Measurements from ENCODE around the gene CACNA1I.
A peak's percentile ranks its signal among the peaks of the same experiment; 100 is the strongest.
"Not testable (repeated sequence)": the region's sequence is repeated elsewhere in the genome, so short reads cannot be mapped to it uniquely, and the experiment has no call there.

CACNA1I gene

DNA sequence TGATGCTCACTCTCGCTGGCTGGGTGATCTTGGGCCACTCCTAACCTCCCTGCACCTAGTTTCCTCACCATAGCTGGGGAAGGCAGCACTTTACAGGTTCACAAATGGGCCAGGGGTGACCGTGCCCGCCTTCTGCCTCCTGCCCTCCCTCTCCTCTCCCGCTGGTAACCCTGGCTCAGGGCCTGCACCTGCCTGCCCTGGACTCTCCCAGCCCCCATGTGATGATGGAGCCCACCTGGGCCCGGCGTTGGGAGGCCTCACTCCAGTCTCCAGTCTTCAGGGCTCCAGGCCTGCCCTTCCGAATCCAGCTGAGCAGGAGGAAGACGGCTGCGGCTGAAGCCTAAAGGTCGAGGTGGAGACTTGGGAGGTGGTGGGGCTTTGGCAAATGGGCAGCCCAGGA, 152.9 kb downstream of the CACNA1I start:
- no peak for DNase-seq (ENCODE audit: low read depth)
- no peak overlapping the region for H3K4me3 ChIP-seq (ENCODE audit: low read depth, low read length)

DNA sequence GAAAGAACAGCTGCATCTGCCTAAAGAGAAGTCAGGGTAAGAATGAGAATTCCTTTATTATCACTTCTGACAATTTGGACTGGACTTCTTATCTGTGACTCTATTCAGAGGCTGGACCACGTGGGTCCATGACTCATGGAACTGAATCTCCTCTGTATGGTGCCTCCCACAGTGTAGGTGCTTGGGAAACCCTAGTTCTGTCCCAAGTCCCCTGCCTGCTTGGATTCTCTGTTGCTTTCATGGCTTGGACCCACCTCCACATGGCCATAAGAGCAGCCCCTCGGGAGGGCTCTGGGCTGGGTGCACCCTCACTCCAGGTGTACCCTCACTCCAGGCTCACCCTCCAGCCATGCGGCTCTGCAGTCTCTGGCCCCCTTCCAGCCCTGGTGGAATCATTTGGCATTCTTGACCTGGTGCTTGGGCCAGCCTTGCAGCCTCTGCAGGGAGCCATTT, 153.4 kb downstream of the CACNA1I start:
- H3K4me3 ChIP-seq (ENCODE audit: low read depth, low read length): no peak overlapping the region
- DNase-seq (ENCODE audit: low read depth): no peak

DNA sequence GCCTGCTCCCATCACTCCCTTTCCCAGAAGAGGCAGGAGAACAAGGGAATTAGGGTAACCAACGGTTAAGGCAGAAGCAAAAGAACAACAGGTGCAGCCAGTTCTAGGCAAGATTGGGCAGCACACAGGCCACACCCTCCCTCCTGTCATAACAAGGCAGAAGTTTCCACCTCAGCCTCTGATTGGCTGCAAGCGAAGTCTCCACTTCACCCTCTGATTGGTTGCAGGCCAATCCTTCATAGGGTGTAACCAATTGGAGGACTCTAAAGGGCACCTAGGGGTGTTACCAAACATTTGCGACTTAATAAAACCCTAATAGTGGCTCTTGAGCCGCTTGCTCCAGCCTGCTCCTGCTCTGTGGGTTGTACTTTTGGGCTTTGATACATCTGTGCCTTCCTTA, 153.8 kb downstream of the CACNA1I start:
- no peak overlapping the region for H3K4me3 ChIP-seq (ENCODE audit: low read depth, low read length)
- DNase-seq (ENCODE audit: low read depth): no peak

DNA sequence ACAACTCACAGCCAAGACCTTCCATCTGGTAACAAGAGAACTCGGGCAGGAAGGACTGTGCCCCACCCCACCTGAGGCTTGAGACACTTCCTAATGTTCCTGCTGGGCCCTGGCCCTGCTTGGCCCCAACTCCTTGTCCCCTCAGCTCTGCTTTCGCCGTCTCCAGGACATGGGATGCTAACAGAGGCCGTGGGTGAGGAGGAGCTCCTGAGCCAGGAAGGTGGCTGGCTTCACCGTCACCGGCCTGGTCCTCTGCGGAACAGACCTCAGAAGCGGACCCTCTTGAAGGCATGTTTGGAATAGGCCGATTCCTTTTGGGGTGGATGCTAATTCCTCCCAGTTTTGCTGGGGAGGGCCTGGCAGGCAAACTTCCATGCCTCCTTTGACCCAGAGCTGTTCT, 154.3 kb downstream of the CACNA1I start:
- H3K4me3 ChIP-seq (ENCODE audit: low read depth, low read length): no peak overlapping the region
- DNase-seq (ENCODE audit: low read depth): no peak

DNA sequence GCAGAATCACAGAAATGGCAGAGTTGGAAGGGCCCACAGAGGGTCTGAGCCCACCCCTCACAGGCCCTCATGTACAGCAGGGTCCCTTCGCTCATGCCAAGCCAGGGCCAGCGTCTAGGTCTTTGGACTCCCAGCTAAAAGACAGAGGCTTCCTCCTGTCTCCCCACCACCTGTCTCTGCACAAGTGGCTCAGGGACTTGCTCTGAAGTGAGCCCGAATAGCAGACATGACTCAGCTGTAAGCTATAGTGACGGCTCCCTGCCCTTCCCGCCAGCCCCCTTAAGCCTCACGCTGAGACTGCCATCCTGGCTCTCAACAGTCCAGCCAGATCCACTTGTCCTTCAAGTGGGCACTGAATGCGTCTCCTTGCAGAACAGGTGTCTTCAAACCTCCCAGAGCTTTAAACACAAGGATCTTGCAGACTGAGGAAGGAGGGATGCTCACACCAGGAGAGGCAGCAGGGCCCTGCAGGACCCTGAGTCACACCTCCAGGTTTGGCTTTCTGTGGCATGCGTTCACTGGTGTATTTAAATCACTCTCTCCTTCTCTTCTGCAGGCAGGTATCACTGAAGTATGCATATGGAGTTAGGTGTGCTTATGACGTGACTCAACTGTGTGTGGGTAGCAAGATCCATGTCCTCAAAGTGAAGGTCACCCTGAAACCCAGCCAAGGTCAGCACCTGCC, 154.9 kb downstream of the CACNA1I start:
- H3K4me3 ChIP-seq (ENCODE audit: low read depth, low read length): no peak overlapping the region
- no peak for DNase-seq (ENCODE audit: low read depth)

DNA sequence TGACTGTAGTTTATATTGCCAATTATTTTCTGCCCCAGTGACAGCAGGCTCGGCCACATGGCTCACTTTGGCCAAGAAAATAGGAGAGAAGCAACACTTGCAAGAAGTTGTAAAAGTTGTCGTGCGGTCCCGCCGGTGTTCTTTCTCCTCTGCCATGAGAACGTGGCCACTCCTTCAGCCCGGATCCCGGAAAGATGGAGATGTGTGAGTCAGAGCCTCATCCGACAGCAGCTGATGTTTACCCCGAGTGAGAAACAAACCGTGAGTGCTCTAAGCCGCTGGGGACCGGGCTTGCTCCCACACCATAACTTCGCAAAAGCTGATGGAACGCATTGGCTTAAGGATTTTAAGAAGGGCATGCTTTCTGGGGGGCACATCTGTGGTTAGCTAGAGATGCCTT, 157.0 kb downstream of the CACNA1I start:
- DNase-seq (ENCODE audit: low read depth): no peak
- H3K4me3 ChIP-seq (ENCODE audit: low read depth, low read length): no peak overlapping the region

DNA sequence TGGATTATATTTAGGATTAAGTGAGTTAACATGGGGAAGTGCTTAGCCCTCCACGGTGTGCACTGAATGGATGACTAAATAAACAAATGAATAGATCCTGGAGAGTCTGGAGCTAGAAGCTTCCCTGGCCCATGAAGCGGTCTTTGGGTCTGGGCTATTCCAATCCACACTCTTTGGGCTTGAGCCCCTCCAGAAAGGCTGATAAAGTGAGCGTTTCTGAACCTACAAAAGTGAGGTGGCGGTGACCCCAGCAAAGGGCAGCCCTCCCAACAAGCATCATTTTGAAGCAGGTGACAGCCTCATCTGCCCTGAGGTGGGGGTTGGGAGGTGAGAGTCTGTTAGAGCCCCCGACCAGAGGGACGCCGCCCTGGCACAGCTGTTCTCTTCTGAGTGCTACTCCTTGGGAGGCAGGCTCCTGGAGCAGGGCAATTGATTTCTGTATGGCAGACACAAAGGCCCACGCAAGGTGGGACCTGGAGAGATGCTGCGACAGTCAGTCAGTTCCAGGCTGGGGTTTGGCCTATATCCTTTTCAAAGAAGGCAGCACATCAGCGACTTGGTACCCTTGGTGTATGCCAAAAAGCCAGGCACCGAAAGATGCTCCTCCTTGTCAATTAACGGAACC, 157.8 kb downstream of the CACNA1I start:
- no peak for DNase-seq (ENCODE audit: low read depth)
- H3K4me3 ChIP-seq (ENCODE audit: low read depth, low read length): no peak overlapping the region

DNA sequence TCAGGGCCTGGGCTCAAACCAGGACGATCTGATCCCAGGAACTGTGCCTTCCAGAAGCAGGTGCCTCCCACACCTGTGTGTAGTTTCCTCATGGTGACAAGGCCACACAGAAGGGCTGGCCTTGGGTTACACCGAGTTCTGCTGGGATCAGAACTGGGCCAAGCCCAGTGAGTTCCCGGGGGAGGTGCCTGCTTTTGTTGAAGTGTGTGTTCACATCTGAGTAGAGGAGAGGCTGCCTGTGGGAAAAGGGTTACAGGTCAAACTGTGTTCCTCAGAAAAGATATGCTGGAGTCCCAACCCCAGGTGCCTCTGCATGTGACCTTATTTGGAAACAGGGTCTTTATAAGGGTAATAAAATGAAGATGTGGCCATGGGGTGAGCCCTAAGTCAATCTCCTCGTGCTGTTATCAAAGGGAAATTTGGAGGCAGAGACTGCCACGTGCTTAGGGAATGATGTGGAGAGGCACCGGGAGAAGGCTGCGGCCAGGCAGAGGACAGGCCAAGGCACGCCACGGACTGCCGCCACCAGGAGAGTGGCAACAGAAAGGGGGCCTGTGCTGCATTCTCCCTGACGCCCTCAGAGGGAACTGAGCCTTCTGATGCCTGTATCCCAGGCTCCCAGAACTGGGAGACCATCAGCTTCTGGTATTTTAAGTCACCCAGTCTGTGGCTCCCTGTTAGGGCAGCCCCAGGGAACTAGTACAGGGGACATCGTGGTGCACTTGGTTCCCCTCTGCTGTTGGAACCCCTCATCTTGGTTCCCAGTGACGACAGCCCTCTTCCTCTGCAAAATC, 158.8 kb downstream of the CACNA1I start:
- DNase-seq (ENCODE audit: low read depth): no peak
- no peak overlapping the region for H3K4me3 ChIP-seq (ENCODE audit: low read depth, low read length)

DNA sequence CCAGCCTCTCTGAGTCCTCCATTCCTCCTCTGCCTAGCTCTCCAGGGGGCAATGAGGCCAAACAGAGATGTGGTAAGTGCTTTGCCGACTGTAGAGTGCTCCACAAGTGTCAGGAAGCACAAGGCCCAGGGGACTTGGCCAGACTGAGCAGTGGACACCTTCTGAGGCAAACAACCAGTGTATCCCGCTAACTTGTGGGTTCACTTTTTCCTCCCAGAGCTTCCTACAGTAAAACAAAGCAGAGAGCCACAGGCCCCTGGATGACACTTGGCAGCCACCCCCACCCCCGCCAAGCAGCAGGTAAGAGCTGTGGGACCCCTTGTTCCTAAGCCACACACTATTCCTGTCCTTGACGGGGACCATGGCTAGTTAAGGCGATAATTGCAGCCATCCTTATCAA, 160.9 kb downstream of the CACNA1I start:
- DNase-seq (ENCODE audit: low read depth): no peak
- H3K4me3 ChIP-seq (ENCODE audit: low read depth, low read length): no peak overlapping the region

DNA sequence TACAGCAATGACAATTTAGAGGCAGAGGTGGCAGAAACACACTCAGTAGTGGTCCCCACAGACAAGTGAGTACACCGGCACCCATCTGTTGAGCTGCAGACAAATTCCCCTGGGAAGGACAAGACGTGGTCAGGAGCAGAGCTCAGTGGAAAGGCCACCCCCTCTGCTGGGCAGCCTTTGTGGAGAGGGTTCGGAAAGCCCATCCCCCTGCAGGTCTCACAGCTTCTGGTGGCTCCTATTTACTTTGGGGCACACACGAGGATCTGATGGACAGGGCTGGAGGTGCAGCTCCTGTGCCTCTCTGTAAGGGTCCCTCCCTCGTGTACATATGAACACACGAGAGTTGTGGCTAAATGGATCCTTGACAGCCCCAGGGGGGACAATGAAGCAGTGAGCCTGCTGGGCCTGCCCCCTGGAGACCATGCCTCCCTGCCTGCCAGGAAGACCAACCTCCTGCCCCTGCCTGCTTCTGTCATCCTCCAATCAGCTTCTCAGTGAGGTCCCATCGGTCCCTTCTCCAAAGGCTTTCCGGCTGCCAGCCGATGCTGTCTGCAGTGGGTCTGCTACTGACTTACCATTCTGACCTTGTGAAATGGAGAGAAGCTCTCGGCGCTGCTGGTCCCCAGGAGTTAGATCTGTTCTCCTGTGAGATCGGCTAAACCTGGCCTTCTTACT, 161.5 kb downstream of the CACNA1I start:
- no peak overlapping the region for H3K4me3 ChIP-seq (ENCODE audit: low read depth, low read length)
- DNase-seq (ENCODE audit: low read depth): no peak

DNA sequence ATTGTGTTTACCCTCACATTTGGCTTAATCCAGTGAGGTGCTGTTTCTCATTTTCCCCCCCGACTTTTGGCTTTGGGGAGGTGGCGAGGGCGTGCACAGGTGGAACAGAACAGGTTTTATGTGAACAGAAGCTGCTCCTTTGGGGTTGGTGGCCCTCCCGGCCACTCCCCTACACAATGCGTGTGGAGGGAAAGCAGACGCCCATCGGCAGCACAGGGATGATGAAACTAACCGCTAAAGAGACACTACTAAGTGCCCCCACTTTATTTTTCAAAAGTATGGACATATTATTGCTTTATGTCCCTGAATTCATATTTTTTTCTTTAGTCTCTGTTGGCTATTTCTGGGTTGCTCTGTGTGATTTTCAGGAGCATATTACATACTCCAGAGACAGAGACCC, 162.1 kb downstream of the CACNA1I start:
- no peak overlapping the region for H3K4me3 ChIP-seq (ENCODE audit: low read depth, low read length)
- DNase-seq (ENCODE audit: low read depth): no peak

DNA sequence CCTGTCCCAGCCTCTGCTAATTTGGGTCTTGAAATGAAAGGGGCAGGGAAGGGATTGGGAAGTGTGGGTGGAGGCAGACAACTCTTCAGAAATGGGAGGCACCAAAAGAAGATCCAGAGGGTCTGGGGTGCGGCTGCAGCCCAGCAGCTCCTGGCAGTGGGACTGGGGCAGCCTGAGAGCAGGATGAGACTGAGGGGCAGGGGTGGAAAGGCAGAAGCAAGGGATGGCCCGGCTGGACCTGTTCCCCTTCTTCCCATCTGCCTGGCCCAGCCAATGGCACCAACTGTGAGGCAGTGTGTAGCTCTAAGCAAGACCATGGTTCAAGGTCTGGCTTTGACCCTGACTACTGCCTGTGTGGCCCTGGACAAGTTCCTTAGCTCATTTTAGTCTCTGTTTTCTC, 162.6 kb downstream of the CACNA1I start:
- DNase-seq (ENCODE audit: low read depth): no peak
- H3K4me3 ChIP-seq (ENCODE audit: low read depth, low read length): no peak overlapping the region

DNA sequence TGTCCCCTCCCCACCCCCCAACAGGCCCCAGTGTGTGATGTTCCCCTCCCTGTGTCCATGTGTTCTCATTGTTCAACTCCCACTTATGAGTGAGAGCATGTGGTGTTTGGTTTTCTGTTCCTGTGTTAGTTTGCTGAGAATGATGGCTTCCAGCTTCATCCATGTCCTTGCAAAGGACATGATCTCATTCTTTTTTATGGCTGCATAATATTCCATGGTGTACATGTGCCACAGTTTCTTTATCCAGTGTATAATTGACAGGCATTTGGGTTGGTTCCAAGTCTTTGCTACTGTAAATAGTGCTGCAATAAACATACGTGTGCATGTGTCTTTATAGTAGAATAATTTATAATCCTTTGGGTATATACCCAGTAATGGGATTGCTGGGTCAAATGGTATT, 163.5 kb downstream of the CACNA1I start:
- H3K4me3 ChIP-seq (ENCODE audit: low read depth, low read length); DNase-seq (ENCODE audit: low read depth): not testable (repeated sequence)

DNA sequence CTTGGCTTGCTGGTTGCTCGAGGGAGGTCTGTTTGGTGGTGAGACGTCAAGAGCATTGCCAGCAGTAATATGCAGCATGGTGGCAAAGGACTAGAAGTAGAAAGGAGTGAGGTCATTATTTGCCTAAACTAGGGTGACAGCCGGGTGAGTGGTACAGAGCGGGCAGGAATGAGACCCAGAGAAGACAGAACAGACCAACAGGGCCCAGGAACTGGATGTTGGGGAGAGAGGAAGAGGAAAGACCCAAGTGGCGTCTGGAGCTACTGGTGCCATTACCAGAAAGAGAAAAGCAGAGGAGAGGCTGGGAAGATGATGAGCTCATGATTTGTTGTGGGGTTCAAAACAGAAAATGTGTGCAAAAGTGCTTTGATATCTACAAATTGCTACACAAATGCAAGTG, 164.3 kb downstream of the CACNA1I start:
- no peak for DNase-seq (ENCODE audit: low read depth)

DNA sequence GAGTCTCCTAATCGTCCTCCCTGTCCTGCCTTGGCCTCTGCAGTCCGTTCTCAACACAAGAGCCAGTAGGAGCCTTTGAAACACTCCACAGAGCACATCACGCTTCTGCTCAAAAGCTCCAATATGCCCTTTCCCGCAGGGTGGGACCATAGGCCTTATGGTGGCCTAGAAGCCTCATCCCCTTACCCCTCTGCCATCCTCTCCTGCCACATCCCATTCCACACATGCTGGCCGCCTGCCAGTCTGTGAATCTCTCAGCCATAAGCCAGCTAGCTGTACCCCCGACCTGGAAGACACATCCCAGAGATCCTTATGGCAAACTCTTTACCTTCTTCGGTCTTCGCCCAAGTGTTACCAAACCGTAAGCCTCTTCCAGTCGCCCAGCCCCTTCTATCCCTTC, 165.2 kb downstream of the CACNA1I start:
- no peak overlapping the region for H3K4me3 ChIP-seq (ENCODE audit: low read depth, low read length)
- no peak for DNase-seq (ENCODE audit: low read depth)

More for the DNA sequence above, 164.3 kb downstream of the CACNA1I start:
- H3K4me3 ChIP-seq (ENCODE audit: low read depth, low read length): no peak overlapping the region

DNA sequence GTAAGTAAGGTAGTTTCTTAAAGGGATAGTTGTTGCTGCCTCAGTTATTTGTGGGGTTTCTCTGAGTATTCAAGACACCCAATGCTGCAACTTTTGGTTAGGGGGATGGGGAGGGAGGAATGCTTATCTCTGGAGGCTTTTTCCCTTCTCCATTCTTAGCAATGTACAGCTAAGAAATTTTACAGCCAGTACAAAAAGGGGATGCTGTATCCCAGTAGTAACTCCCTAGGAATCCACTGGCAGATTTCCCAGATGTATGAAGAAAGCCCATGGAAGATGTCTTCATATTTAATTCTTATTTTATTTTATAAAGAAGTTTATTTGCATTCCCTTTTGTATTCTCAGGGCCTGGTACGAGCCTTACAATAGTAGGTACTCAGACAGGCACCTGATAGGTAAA, 168.2 kb downstream of the CACNA1I start:
- peak; percentile 26 for DNase-seq (ENCODE audit: low read depth)

More for the DNA sequence above, 168.2 kb downstream of the CACNA1I start:
- H3K4me3 ChIP-seq (ENCODE audit: low read depth, low read length): no peak overlapping the region
